ENCODE data around the gene MAD2L1BP. TPM values are rescaled to one million over a fixed set of nuclear protein-coding genes. Genes with fewer than 3 reads are reported as not detected.

Gene MAD2L1BP
- total and polyA plus RNA-seq, 2 donors from 2014 or later: 19.0 to 31.0 TPM

- intact Hi-C loops (cut with DNase I): loop anchor here (5.0 to 10.0 kb wide), 2 partner anchors 96 to 414 kb away; no protein-coding TSS in a partner anchor
- Histone ChIP-seq H3K36me3 (ENCODE audit: control insufficient read depth in 2 of 3, insufficient read depth in 3 of 3, low read length in 3 of 3) (peaks cover 0 to 11% (median 5%) of the 10 kb centered on the region in 3 donors), H3K9me3 (ENCODE audit: control insufficient read depth in 2 of 3, insufficient read depth in 1 of 3, low read length in 3 of 3) (no peaks in the 10 kb centered on the region), H3K4me1 (ENCODE audit: control insufficient read depth in 2 of 3, insufficient read depth in 2 of 3, low read depth in 1 of 3, low read length in 3 of 3) (peaks cover 3 to 17% (median 15%) of the 10 kb centered on the region in 3 donors), H3K27ac (ENCODE audit: low read depth in 2 of 2, low read length in 2 of 2) (peak overlapping the region in 1 of 2 donors; percentile 32), H3K27me3 (ENCODE audit: control insufficient read depth, insufficient read depth, low read length) (no peaks in the 10 kb centered on the region), H3K4me3 (ENCODE audit: low read length in 3 of 3) (no peak overlapping the region), H3K9ac (ENCODE audit: low read length in 3 of 3) (peak overlapping the region in 1 of 3 donors; percentile 22)
- no peak for FAIRE-seq
- DNase-seq: peak; percentile 89 to 98 (median 97)
- peak; percentile 38 for TF ChIP-seq CTCF (IDR thresholded peaks at IDR 0.05; ENCODE audit: borderline replicate concordance, extremely low read depth, insufficient read depth)
Observed at GRCh38 chr6:43668151-43669028, 32.8 kb downstream of the MAD2L1BP start.

- Histone ChIP-seq H3K4me3 (ENCODE audit: low read length in 3 of 3) (no peak overlapping the region), H3K9ac (ENCODE audit: low read length in 3 of 3) (no peak overlapping the region), H3K36me3 (ENCODE audit: control insufficient read depth in 2 of 3, insufficient read depth in 3 of 3, low read length in 3 of 3) (peaks cover 0 to 20% (median 8%) of the 10 kb centered on the region in 3 donors), H3K9me3 (ENCODE audit: control insufficient read depth in 2 of 3, insufficient read depth in 1 of 3, low read length in 3 of 3) (no peaks in the 10 kb centered on the region), H3K27me3 (ENCODE audit: control insufficient read depth, insufficient read depth, low read length) (no peaks in the 10 kb centered on the region), H3K4me1 (ENCODE audit: control insufficient read depth in 2 of 3, insufficient read depth in 2 of 3, low read depth in 1 of 3, low read length in 3 of 3) (peaks cover 3 to 17% (median 15%) of the 10 kb centered on the region in 3 donors), H3K27ac (ENCODE audit: low read depth in 2 of 2, low read length in 2 of 2) (no peak overlapping the region)
- no peak for FAIRE-seq
- peak in 4 of 5 donors; percentile 55 to 72 (median 66) for DNase-seq
- intact Hi-C loops (cut with DNase I): loop anchor here (5.0 to 10.0 kb wide), 2 partner anchors 96 to 413 kb away; no protein-coding TSS in a partner anchor
- TF ChIP-seq CTCF (IDR thresholded peaks at IDR 0.05; ENCODE audit: borderline replicate concordance, extremely low read depth, insufficient read depth): no peak
Observed at GRCh38 chr6:43669050-43669921, 33.6 kb downstream of the MAD2L1BP start.

GRCh38 chr6:43669922-43670622 lies 34.4 kb downstream of the MAD2L1BP start:
- no peak for TF ChIP-seq CTCF (IDR thresholded peaks at IDR 0.05; ENCODE audit: borderline replicate concordance, extremely low read depth, insufficient read depth)
- Histone ChIP-seq H3K36me3 (ENCODE audit: control insufficient read depth in 2 of 3, insufficient read depth in 3 of 3, low read length in 3 of 3) (peaks cover 0 to 27% (median 12%) of the 10 kb centered on the region in 3 donors), H3K27me3 (ENCODE audit: control insufficient read depth, insufficient read depth, low read length) (no peaks in the 10 kb centered on the region), H3K9ac (ENCODE audit: low read length in 3 of 3) (no peak overlapping the region), H3K27ac (ENCODE audit: low read depth in 2 of 2, low read length in 2 of 2) (no peak overlapping the region), H3K9me3 (ENCODE audit: control insufficient read depth in 2 of 3, insufficient read depth in 1 of 3, low read length in 3 of 3) (no peaks in the 10 kb centered on the region), H3K4me3 (ENCODE audit: low read length in 3 of 3) (no peak overlapping the region), H3K4me1 (ENCODE audit: control insufficient read depth in 2 of 3, insufficient read depth in 2 of 3, low read depth in 1 of 3, low read length in 3 of 3) (peaks cover 3 to 17% (median 15%) of the 10 kb centered on the region in 3 donors)
- DNase-seq (peak in 4 of 5 donors; percentile 74 to 85 (median 78)), FAIRE-seq (no peak)
- intact Hi-C loops (cut with DNase I): loop anchor here (5.0 to 10.0 kb wide), 2 partner anchors 95 to 412 kb away; no protein-coding TSS in a partner anchor

Measured in kidney (tissue), 14 donors.